WTC11 (cell line): ENCODE data around the gene RMC1. TPM values are rescaled to one million over a fixed set of nuclear protein-coding genes. Genes with fewer than 3 reads are reported as not detected.

Source experiments
- ATAC-seq: fragments of 200-7000 bp; cut with Tn5 transposase; 2 replicates; pipeline ENCODE4 v1.10.0; 2021; ENCODE audit warnings: mild to moderate bottlenecking, moderate library complexity
- CTCF ChIA-PET: fragments of 300-600 bp; sonication (Branson Sonifier 250); formaldehyde crosslinking; loops from one replicate; lab custom pipeline; 2021; ENCODE audit warnings: antibody characterized with exemption; lab: Charles Lee
- POLR2A ChIA-PET: fragments of 350-600 bp; sonication (Branson Sonifier 250); formaldehyde crosslinking; loops from one replicate; lab custom pipeline; 2021; ENCODE audit warnings: antibody characterized with exemption; lab: Charles Lee
- DNase-seq: peaks from one replicate; pipeline ENCODE4 v3.0.0; 2021; ENCODE audit warnings: low spot score
- H3K27ac Mint-ChIP-seq: 2 replicates; pipeline ENCODE4 v1.8.0; 2021; ENCODE audit warnings: mixed read lengths
- H3K27me3 Mint-ChIP-seq: 2 replicates; pipeline ENCODE4 v1.8.0; 2021; ENCODE audit warnings: low read depth, mild to moderate bottlenecking, moderate library complexity, mixed read lengths
- H3K36me3 Mint-ChIP-seq: 2 replicates; pipeline ENCODE4 v1.8.0; 2021; ENCODE audit warnings: mixed read lengths
- H3K4me1 Mint-ChIP-seq: 2 replicates; pipeline ENCODE4 v1.8.0; 2022; ENCODE audit warnings: mixed read lengths
- H3K4me3 Mint-ChIP-seq: 2 replicates; pipeline ENCODE4 v1.8.0; 2021; ENCODE audit warnings: mild to moderate bottlenecking, moderate library complexity, mixed read lengths
- H3K9me3 Mint-ChIP-seq: 2 replicates; pipeline ENCODE4 v1.8.0; 2021; ENCODE audit warnings: mixed read lengths
- FOXK1 ChIP-seq: sonication (generic); formaldehyde crosslinking; IDR thresholded peaks from 2 replicates; pipeline ENCODE4 v1.8.0; 2022; ENCODE audit warnings: mild to moderate bottlenecking, moderate library complexity, missing genetic modification reagents
- FOXP1 ChIP-seq: sonication (generic); formaldehyde crosslinking; IDR thresholded peaks from 2 replicates; pipeline ENCODE4 v1.8.0; 2022; ENCODE audit warnings: missing genetic modification reagents, mild to moderate bottlenecking, moderate library complexity, borderline replicate concordance
- GABPB1 ChIP-seq: sonication (generic); formaldehyde crosslinking; IDR thresholded peaks from 2 replicates; pipeline ENCODE4 v1.8.1; 2023; ENCODE audit warnings: mild to moderate bottlenecking, missing genetic modification reagents
- GTF2I ChIP-seq: fragments of 250-450 bp; sonication (Bioruptor Pico); conservative IDR thresholded peaks from 2 replicates; pipeline ENCODE4 v1.4.0; 2021; ENCODE audit warnings: mild to moderate bottlenecking
- NR1H2 ChIP-seq: sonication (generic); formaldehyde crosslinking; IDR thresholded peaks from 2 replicates; pipeline ENCODE4 v1.9.0; 2021; ENCODE audit warnings: mild to moderate bottlenecking, moderate library complexity, missing genetic modification reagents
- PRRX2 ChIP-seq: fragments of 250-450 bp; sonication (Bioruptor Pico); IDR thresholded peaks from 2 replicates; pipeline ENCODE4 v1.8.0; 2021; ENCODE audit warnings: mild to moderate bottlenecking
- RELA ChIP-seq: sonication (generic); formaldehyde crosslinking; IDR thresholded peaks from 2 replicates; pipeline ENCODE4 v1.8.1; 2022; ENCODE audit warnings: missing genetic modification reagents, mild to moderate bottlenecking, borderline replicate concordance
- SMAD4 ChIP-seq: sonication (generic); formaldehyde crosslinking; IDR thresholded peaks from 2 replicates; pipeline ENCODE4 v1.8.0; 2022; ENCODE audit warnings: mild to moderate bottlenecking, missing genetic modification reagents
- TP53 ChIP-seq: sonication (generic); formaldehyde crosslinking; IDR thresholded peaks from 2 replicates; pipeline ENCODE4 v1.8.1; 2023; ENCODE audit warnings: mild to moderate bottlenecking, missing genetic modification reagents
- ZBTB21 ChIP-seq: sonication (generic); formaldehyde crosslinking; IDR thresholded peaks from 2 replicates; pipeline ENCODE4 v1.8.1; 2023; ENCODE audit warnings: mild to moderate bottlenecking, missing genetic modification reagents, borderline replicate concordance
- ZNF232 ChIP-seq: sonication (generic); formaldehyde crosslinking; IDR thresholded peaks from 2 replicates; pipeline ENCODE4 v1.8.0; 2022; ENCODE audit warnings: mild to moderate bottlenecking, missing genetic modification reagents
- ZNF317 ChIP-seq: sonication (generic); formaldehyde crosslinking; IDR thresholded peaks from 2 replicates; pipeline ENCODE4 v1.8.1; 2023; ENCODE audit warnings: low read depth, mild to moderate bottlenecking, moderate library complexity, missing genetic modification reagents, borderline replicate concordance
- total RNA-seq: library from RNA; stranded (reverse); gene quantifications from 3 replicates; pipeline ENCODE4 v1.2.3, GENCODE V29; 2021
- TF ChIP-seq, protein P1 (sequence below): fragments of 250-450 bp; sonication (Bioruptor Pico); IDR thresholded peaks from 2 replicates; pipeline ENCODE4 v1.9.0; 2021; ENCODE audit warnings: mild to moderate bottlenecking
- TF ChIP-seq, protein P2 (sequence below): sonication (generic); formaldehyde crosslinking; IDR thresholded peaks from 2 replicates; pipeline ENCODE4 v1.8.0; 2023; ENCODE audit warnings: missing genetic modification reagents, mild to moderate bottlenecking, borderline replicate concordance
- TF ChIP-seq, protein P3 (sequence below): sonication (generic); formaldehyde crosslinking; IDR thresholded peaks from 2 replicates; pipeline ENCODE4 v1.8.1; 2023; ENCODE audit warnings: mild to moderate bottlenecking, missing genetic modification reagents
- TF ChIP-seq, protein P4 (sequence below): sonication (generic); formaldehyde crosslinking; IDR thresholded peaks from 2 replicates; pipeline ENCODE4 v1.8.1; 2022; ENCODE audit warnings: low read depth, missing genetic modification reagents, borderline replicate concordance
- TF ChIP-seq, protein P5 (sequence below): sonication (generic); formaldehyde crosslinking; IDR thresholded peaks from 2 replicates; pipeline ENCODE4 v1.8.0; 2022; ENCODE audit warnings: missing genetic modification reagents
- TF ChIP-seq, protein P6 (sequence below): sonication (generic); formaldehyde crosslinking; IDR thresholded peaks from 2 replicates; pipeline ENCODE4 v1.8.1; 2023; ENCODE audit warnings: mild to moderate bottlenecking, missing genetic modification reagents, borderline replicate concordance
- TF ChIP-seq, protein P7 (sequence below): sonication (generic); formaldehyde crosslinking; IDR thresholded peaks from 2 replicates; pipeline ENCODE4 v1.8.1; 2023; ENCODE audit warnings: mild to moderate bottlenecking, missing genetic modification reagents, moderate library complexity

RMC1 gene
- total RNA-seq, 1 experiment from 2014 or later, result 15.6 TPM

DNA sequence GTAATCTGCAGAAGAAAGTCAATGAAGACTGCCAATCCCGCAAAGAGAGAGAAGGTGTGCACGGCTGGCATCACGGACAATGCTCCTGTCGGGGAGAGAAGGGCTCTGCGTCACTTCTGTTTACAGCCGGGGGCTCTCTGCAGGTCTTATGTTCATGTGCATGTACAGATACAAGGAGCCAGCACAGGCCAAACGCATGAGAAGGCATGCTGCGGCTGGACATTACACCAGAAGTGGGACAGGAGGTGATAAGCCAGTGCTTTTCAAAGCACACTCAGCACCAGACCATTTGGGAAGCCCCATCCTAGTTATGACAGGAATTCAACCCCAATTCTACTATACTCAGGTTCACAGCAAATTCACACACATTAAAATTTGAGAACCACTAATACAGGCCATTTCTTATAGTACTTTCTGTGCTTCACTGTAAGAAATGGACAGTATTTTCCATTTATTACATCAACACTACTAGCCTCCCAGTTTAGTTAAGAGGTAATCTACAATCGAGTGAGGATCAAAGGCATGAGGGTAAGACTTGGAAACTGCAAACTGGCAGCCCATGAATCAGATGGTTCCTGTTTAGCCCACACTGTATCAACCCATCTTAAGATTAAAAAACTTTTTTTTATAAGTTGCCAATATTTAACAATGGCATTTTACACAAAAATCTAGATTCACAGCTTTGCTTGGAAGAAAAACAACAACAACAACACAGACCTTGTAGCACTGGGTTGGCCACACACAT, 38.2 kb downstream of the RMC1 start:
- POLR2A ChIA-PET, result no interaction called here
- no peaks in the 10 kb centered on the region for H3K27me3 Mint-ChIP-seq
- H3K9me3 Mint-ChIP-seq, result no peaks in the 10 kb centered on the region
- no peak overlapping the region for H3K4me3 Mint-ChIP-seq
- no peak overlapping the region for H3K27ac Mint-ChIP-seq
- no peaks in the 10 kb centered on the region for H3K4me1 Mint-ChIP-seq
- no peak for DNase-seq
- no peak for ATAC-seq
- H3K36me3 Mint-ChIP-seq, result peaks cover 72% of the 10 kb centered on the region
- CTCF ChIA-PET, result no interaction called here
- TF ChIP-seq FOXP1, result no peak
- TF ChIP-seq SMAD4, result no peak
- TF ChIP-seq, protein P1, sequence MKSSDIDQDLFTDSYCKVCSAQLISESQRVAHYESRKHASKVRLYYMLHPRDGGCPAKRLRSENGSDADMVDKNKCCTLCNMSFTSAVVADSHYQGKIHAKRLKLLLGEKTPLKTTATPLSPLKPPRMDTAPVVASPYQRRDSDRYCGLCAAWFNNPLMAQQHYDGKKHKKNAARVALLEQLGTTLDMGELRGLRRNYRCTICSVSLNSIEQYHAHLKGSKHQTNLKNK (CRISPR knock-in tag), result no peak
- TF ChIP-seq ZNF317, result no peak
- no peak for TF ChIP-seq FOXK1 (CRISPR knock-in tag)
- no peak for TF ChIP-seq GTF2I (CRISPR knock-in tag)
- no peak for TF ChIP-seq RELA (CRISPR knock-in tag)
- TF ChIP-seq TP53 (CRISPR knock-in tag), result no peak
- TF ChIP-seq, protein P2, sequence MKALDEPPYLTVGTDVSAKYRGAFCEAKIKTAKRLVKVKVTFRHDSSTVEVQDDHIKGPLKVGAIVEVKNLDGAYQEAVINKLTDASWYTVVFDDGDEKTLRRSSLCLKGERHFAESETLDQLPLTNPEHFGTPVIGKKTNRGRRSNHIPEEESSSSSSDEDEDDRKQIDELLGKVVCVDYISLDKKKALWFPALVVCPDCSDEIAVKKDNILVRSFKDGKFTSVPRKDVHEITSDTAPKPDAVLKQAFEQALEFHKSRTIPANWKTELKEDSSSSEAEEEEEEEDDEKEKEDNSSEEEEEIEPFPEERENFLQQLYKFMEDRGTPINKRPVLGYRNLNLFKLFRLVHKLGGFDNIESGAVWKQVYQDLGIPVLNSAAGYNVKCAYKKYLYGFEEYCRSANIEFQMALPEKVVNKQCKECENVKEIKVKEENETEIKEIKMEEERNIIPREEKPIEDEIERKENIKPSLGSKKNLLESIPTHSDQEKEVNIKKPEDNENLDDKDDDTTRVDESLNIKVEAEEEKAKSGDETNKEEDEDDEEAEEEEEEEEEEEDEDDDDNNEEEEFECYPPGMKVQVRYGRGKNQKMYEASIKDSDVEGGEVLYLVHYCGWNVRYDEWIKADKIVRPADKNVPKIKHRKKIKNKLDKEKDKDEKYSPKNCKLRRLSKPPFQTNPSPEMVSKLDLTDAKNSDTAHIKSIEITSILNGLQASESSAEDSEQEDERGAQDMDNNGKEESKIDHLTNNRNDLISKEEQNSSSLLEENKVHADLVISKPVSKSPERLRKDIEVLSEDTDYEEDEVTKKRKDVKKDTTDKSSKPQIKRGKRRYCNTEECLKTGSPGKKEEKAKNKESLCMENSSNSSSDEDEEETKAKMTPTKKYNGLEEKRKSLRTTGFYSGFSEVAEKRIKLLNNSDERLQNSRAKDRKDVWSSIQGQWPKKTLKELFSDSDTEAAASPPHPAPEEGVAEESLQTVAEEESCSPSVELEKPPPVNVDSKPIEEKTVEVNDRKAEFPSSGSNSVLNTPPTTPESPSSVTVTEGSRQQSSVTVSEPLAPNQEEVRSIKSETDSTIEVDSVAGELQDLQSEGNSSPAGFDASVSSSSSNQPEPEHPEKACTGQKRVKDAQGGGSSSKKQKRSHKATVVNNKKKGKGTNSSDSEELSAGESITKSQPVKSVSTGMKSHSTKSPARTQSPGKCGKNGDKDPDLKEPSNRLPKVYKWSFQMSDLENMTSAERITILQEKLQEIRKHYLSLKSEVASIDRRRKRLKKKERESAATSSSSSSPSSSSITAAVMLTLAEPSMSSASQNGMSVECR, result no peak
- TF ChIP-seq, protein P3, sequence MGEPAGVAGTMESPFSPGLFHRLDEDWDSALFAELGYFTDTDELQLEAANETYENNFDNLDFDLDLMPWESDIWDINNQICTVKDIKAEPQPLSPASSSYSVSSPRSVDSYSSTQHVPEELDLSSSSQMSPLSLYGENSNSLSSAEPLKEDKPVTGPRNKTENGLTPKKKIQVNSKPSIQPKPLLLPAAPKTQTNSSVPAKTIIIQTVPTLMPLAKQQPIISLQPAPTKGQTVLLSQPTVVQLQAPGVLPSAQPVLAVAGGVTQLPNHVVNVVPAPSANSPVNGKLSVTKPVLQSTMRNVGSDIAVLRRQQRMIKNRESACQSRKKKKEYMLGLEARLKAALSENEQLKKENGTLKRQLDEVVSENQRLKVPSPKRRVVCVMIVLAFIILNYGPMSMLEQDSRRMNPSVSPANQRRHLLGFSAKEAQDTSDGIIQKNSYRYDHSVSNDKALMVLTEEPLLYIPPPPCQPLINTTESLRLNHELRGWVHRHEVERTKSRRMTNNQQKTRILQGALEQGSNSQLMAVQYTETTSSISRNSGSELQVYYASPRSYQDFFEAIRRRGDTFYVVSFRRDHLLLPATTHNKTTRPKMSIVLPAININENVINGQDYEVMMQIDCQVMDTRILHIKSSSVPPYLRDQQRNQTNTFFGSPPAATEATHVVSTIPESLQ (CRISPR knock-in tag), result no peak
- TF ChIP-seq, protein P4, sequence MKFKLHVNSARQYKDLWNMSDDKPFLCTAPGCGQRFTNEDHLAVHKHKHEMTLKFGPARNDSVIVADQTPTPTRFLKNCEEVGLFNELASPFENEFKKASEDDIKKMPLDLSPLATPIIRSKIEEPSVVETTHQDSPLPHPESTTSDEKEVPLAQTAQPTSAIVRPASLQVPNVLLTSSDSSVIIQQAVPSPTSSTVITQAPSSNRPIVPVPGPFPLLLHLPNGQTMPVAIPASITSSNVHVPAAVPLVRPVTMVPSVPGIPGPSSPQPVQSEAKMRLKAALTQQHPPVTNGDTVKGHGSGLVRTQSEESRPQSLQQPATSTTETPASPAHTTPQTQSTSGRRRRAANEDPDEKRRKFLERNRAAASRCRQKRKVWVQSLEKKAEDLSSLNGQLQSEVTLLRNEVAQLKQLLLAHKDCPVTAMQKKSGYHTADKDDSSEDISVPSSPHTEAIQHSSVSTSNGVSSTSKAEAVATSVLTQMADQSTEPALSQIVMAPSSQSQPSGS, result no peak
- no peak for TF ChIP-seq PRRX2
- no peak for TF ChIP-seq ZNF232
- no peak for TF ChIP-seq ZBTB21 (CRISPR knock-in tag)
- TF ChIP-seq, protein P5, sequence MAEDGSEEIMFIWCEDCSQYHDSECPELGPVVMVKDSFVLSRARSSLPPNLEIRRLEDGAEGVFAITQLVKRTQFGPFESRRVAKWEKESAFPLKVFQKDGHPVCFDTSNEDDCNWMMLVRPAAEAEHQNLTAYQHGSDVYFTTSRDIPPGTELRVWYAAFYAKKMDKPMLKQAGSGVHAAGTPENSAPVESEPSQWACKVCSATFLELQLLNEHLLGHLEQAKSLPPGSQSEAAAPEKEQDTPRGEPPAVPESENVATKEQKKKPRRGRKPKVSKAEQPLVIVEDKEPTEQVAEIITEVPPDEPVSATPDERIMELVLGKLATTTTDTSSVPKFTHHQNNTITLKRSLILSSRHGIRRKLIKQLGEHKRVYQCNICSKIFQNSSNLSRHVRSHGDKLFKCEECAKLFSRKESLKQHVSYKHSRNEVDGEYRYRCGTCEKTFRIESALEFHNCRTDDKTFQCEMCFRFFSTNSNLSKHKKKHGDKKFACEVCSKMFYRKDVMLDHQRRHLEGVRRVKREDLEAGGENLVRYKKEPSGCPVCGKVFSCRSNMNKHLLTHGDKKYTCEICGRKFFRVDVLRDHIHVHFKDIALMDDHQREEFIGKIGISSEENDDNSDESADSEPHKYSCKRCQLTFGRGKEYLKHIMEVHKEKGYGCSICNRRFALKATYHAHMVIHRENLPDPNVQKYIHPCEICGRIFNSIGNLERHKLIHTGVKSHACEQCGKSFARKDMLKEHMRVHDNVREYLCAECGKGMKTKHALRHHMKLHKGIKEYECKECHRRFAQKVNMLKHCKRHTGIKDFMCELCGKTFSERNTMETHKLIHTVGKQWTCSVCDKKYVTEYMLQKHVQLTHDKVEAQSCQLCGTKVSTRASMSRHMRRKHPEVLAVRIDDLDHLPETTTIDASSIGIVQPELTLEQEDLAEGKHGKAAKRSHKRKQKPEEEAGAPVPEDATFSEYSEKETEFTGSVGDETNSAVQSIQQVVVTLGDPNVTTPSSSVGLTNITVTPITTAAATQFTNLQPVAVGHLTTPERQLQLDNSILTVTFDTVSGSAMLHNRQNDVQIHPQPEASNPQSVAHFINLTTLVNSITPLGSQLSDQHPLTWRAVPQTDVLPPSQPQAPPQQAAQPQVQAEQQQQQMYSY, result no peak
- TF ChIP-seq NR1H2, result no peak
- TF ChIP-seq, protein P6, sequence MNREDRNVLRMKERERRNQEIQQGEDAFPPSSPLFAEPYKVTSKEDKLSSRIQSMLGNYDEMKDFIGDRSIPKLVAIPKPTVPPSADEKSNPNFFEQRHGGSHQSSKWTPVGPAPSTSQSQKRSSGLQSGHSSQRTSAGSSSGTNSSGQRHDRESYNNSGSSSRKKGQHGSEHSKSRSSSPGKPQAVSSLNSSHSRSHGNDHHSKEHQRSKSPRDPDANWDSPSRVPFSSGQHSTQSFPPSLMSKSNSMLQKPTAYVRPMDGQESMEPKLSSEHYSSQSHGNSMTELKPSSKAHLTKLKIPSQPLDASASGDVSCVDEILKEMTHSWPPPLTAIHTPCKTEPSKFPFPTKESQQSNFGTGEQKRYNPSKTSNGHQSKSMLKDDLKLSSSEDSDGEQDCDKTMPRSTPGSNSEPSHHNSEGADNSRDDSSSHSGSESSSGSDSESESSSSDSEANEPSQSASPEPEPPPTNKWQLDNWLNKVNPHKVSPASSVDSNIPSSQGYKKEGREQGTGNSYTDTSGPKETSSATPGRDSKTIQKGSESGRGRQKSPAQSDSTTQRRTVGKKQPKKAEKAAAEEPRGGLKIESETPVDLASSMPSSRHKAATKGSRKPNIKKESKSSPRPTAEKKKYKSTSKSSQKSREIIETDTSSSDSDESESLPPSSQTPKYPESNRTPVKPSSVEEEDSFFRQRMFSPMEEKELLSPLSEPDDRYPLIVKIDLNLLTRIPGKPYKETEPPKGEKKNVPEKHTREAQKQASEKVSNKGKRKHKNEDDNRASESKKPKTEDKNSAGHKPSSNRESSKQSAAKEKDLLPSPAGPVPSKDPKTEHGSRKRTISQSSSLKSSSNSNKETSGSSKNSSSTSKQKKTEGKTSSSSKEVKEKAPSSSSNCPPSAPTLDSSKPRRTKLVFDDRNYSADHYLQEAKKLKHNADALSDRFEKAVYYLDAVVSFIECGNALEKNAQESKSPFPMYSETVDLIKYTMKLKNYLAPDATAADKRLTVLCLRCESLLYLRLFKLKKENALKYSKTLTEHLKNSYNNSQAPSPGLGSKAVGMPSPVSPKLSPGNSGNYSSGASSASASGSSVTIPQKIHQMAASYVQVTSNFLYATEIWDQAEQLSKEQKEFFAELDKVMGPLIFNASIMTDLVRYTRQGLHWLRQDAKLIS (CRISPR knock-in tag), result no peak
- TF ChIP-seq GABPB1, result no peak
- TF ChIP-seq, protein P7, sequence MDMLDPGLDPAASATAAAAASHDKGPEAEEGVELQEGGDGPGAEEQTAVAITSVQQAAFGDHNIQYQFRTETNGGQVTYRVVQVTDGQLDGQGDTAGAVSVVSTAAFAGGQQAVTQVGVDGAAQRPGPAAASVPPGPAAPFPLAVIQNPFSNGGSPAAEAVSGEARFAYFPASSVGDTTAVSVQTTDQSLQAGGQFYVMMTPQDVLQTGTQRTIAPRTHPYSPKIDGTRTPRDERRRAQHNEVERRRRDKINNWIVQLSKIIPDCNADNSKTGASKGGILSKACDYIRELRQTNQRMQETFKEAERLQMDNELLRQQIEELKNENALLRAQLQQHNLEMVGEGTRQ (CRISPR knock-in tag), result no peak
